HCT116 (cell line): ENCODE data around the gene TAOK3. TPM values are rescaled to one million over a fixed set of nuclear protein-coding genes. Genes with fewer than 3 reads are reported as not detected.

Experiments used
- ATAC-seq: fragments of 200-7000 bp; cut with Tn5 transposase; 2 replicates; pipeline ENCODE4 v1.9.1; 2020; ENCODE audit warnings: mild to moderate bottlenecking, moderate library complexity
- BruUV-seq: library from RNA; stranded (reverse); fragments of 400-500 nt; replicated peaks from 2 replicates; lab custom pipeline; 2021; lab: Mats Ljungman, UMichigan
- CTCF ChIA-PET: fragments of 300-600 bp; sonication (Branson Sonifier 250); formaldehyde crosslinking; loops from one replicate; lab custom pipeline; 2021; ENCODE audit warnings: antibody characterized with exemption; lab: Charles Lee
- POLR2A ChIA-PET: fragments of 300-600, 350-600 bp; sonication (Branson Sonifier 250); formaldehyde crosslinking; loops from one replicate; lab custom pipeline; 2021; ENCODE audit warnings: antibody characterized with exemption; lab: Charles Lee
- RAD21 ChIA-PET, 2 experiments: fragments of 300-600 bp; sonication (Branson Sonifier 250); formaldehyde crosslinking; loops; one replicate each; lab custom pipeline; 2023; ENCODE audit warnings: low total read pairs in 2 of 2; ENCODE audit not compliant: uncharacterized antibody in 2 of 2, unreplicated experiment in 2 of 2, low non-redundant PET in 1 of 2; lab: Charles Lee
- DNase-seq: peaks from one replicate; pipeline ENCODE4 v3.0.0-alpha.2; 2010; ENCODE audit warnings: low read depth, low spot score
- H2AFZ ChIP-seq: fragments of 200-600 bp; shearing (Covaris generic), sonication (generic); 2 replicates; pipeline ENCODE4 v1.6.1; 2017; ENCODE audit warnings: low read depth, mixed run types, mixed read lengths, antibody characterized with exemption, low read length; ENCODE audit not compliant: poor library complexity, severe bottlenecking
- H3K27ac ChIP-seq: 2 replicates; pipeline ENCODE4 v1.5.1; 2012; ENCODE audit warnings: low read depth, low read length
- H3K27me3 ChIP-seq: fragments of 200-600 bp; sonication (generic); 2 replicates; pipeline ENCODE4 v1.6.1; 2016; ENCODE audit warnings: mixed run types, low read length, mixed read lengths; ENCODE audit not compliant: insufficient read depth
- H3K36me3 ChIP-seq, 2 experiments: fragments of 200-500 bp in 1 of 2; fragments of 200-600 bp in 1 of 2; sonication (Bioruptor generic) in 1 of 2; sonication (generic) in 1 of 2; 2 replicates each; pipeline versions ENCODE4 v1.5.1 to v1.6.1; 2014 to 2016; ENCODE audit warnings: low read length in 2 of 2, inconsistent platforms in 1 of 2, mixed read lengths in 1 of 2, mixed run types in 1 of 2; ENCODE audit not compliant: insufficient read depth in 2 of 2, control insufficient read depth in 1 of 2
- H3K4me1 ChIP-seq, 2 experiments: fragments of 200-600 bp in 1 of 2; sonication (generic) in 1 of 2; 2 replicates each; pipeline versions ENCODE4 v1.5.1 to v1.6.1; 2012 to 2017; ENCODE audit warnings: low read length in 2 of 2, inconsistent platforms in 1 of 2, mild to moderate bottlenecking in 1 of 2, mixed read lengths in 1 of 2, mixed run types in 1 of 2, moderate library complexity in 1 of 2; ENCODE audit not compliant: insufficient read depth in 2 of 2, control insufficient read depth in 1 of 2
- H3K4me2 ChIP-seq: fragments of 200-600 bp; sonication (generic); 2 replicates; pipeline ENCODE4 v1.6.1; 2017; ENCODE audit warnings: mixed run types, low read length, mixed read lengths
- H3K4me3 ChIP-seq, 2 experiments: fragments of 200-600 bp in 1 of 2; sonication (generic) in 1 of 2; replicated peaks in 1 of 2; 2 replicates each; pipeline ENCODE4 v1.5.1; 2011 to 2016; ENCODE audit warnings: low read length in 2 of 2, control low read depth in 1 of 2, low read depth in 1 of 2, mild to moderate bottlenecking in 1 of 2, mixed read lengths in 1 of 2, mixed run types in 1 of 2
- H3K79me2 ChIP-seq: fragments of 200-600 bp; sonication (generic); 2 replicates; pipeline ENCODE4 v1.6.1; 2017; ENCODE audit warnings: mild to moderate bottlenecking, mixed run types, low read length, moderate library complexity, mixed read lengths; ENCODE audit not compliant: insufficient read depth
- H3K9ac ChIP-seq: fragments of 200-600 bp; sonication (generic); 2 replicates; pipeline ENCODE4 v1.6.1; 2016; ENCODE audit warnings: low read length, mixed read lengths
- H3K9me2 ChIP-seq: fragments of 200-600 bp; sonication (generic), shearing (Covaris generic); 2 replicates; pipeline ENCODE4 v1.6.1; 2017; ENCODE audit warnings: mixed run types, mild to moderate bottlenecking, moderate library complexity; ENCODE audit not compliant: insufficient read depth
- H3K9me3 ChIP-seq, 2 experiments: fragments of 200-500 bp in 1 of 2; fragments of 200-600 bp in 1 of 2; sonication (Bioruptor generic) in 1 of 2; sonication (generic) in 1 of 2; 2 replicates each; pipeline ENCODE4 v1.6.1; 2014 to 2017; ENCODE audit warnings: low read length in 2 of 2, mixed read lengths in 2 of 2, inconsistent platforms in 1 of 2, low read depth in 1 of 2, mild to moderate bottlenecking in 1 of 2, mixed run types in 1 of 2, moderate library complexity in 1 of 2; ENCODE audit not compliant: control insufficient read depth in 1 of 2, insufficient read depth in 1 of 2
- H4K20me1 ChIP-seq: fragments of 200-600 bp; sonication (generic), shearing (Covaris generic); 2 replicates; pipeline ENCODE4 v1.6.1; 2017; ENCODE audit warnings: mixed run types, mild to moderate bottlenecking, moderate library complexity; ENCODE audit not compliant: insufficient read depth
- ATF3 ChIP-seq: IDR thresholded peaks from 2 replicates; pipeline ENCODE4 v1.6.1; 2012
- CBX3 ChIP-seq: IDR thresholded peaks from 2 replicates; pipeline ENCODE4 v1.6.1; 2012; ENCODE audit warnings: low read depth
- EGR1 ChIP-seq: IDR thresholded peaks from 2 replicates; pipeline ENCODE4 v1.6.1; 2012; ENCODE audit warnings: low read depth
- EZH2 ChIP-seq: fragments of 200-600 bp; sonication (generic); IDR thresholded peaks from 2 replicates; pipeline ENCODE4 v1.6.1; 2017; ENCODE audit warnings: antibody characterized with exemption, mixed run types
- EZH2phosphoT487 ChIP-seq: fragments of 200-600 bp; IDR thresholded peaks from 2 replicates; pipeline ENCODE4 v1.6.1; 2018; ENCODE audit warnings: antibody characterized with exemption, borderline replicate concordance
- FOSL1 ChIP-seq: IDR thresholded peaks from 2 replicates; pipeline ENCODE4 v1.6.1; 2012; ENCODE audit warnings: low read depth
- JUND ChIP-seq: IDR thresholded peaks from 2 replicates; pipeline ENCODE4 v1.6.1; 2012
- POLR2A ChIP-seq: IDR thresholded peaks from 2 replicates; pipeline ENCODE4 v1.7.0; 2011; ENCODE audit warnings: borderline replicate concordance; ENCODE audit not compliant: insufficient read depth, insufficient read length; ENCODE audit errors: extremely low read depth
- POLR2AphosphoS5 ChIP-seq: IDR thresholded peaks from 2 replicates; pipeline ENCODE4 v1.6.1; 2011; ENCODE audit warnings: mild to moderate bottlenecking, low read depth, low read length, moderate library complexity
- RAD21 ChIP-seq: IDR thresholded peaks from 2 replicates; pipeline ENCODE4 v1.6.1; 2012; ENCODE audit warnings: low read depth, mild to moderate bottlenecking
- REST ChIP-seq: IDR thresholded peaks from 2 replicates; pipeline ENCODE4 v1.6.1; 2012; ENCODE audit warnings: low read depth
- SIN3A ChIP-seq: IDR thresholded peaks from 2 replicates; pipeline ENCODE4 v1.6.1; 2012; ENCODE audit warnings: low read depth
- SRF ChIP-seq: IDR thresholded peaks from 2 replicates; pipeline ENCODE4 v1.6.1; 2012; ENCODE audit warnings: low read depth
- ZBTB33 ChIP-seq: IDR thresholded peaks from 2 replicates; pipeline ENCODE4 v1.6.1; 2011; ENCODE audit warnings: mild to moderate bottlenecking, low read length, moderate library complexity; ENCODE audit not compliant: insufficient replicate concordance; ENCODE audit errors: extremely low read depth
- intact Hi-C: fragments of 100-400 bp; cut with micrococcal nuclease; formaldehyde crosslinking; loops from 2 replicates; pipeline ENCODE4 v1.10.0; 2022
- total RNA-seq: library from RNA; stranded (reverse); gene quantifications from one replicate; pipeline ENCODE4 v1.2.1, GENCODE V29; 2021; ENCODE audit not compliant: unreplicated experiment

TAOK3 gene
- total RNA-seq, 1 experiment from 2014 or later: 10.5 TPM

- TF ChIP-seq ZBTB33: no peak
- TF ChIP-seq EGR1: no peak
- no peak for TF ChIP-seq POLR2AphosphoS5
- TF ChIP-seq ATF3: no peak
- no peak for TF ChIP-seq SRF
- TF ChIP-seq CBX3: no peak
- no peak for TF ChIP-seq FOSL1
- TF ChIP-seq POLR2A: no peak
These were observed 55.0 kb downstream of the TAOK3 start (continued) for GRCh38 chr12:118317729-118318128.

GRCh38 chr12:118315821-118316220, 56.9 kb downstream of the TAOK3 start:
- no peaks in the 10 kb centered on the region for H3K27me3 ChIP-seq
- no peak overlapping the region for H3K4me2 ChIP-seq
- ATAC-seq (no peak), DNase-seq (no peak)
- intact Hi-C loops: no loop called here
- TF ChIP-seq EZH2phosphoT487 (no peak), EZH2 (no peak), FOSL1 (no peak), POLR2AphosphoS5 (no peak), SIN3A (no peak), CBX3 (no peak), JUND (no peak), RAD21 (no peak), REST (no peak)
- H3K9me2 ChIP-seq: no peaks in the 10 kb centered on the region
- no peak overlapping the region for H3K4me3 ChIP-seq
- ChIA-PET POLR2A (no interaction called here), RAD21 (no interaction called here), CTCF (no interaction called here)
- H4K20me1 ChIP-seq: no peaks in the 10 kb centered on the region
- H3K4me1 ChIP-seq: no peaks in the 10 kb centered on the region; a peak in 1 of 4 replicates
- H2AFZ ChIP-seq: no peak overlapping the region
- no TSS peak for BruUV-seq
- H3K9me3 ChIP-seq: no peaks in the 10 kb centered on the region
- no peak overlapping the region for H3K27ac ChIP-seq
- no peaks in the 10 kb centered on the region for H3K36me3 ChIP-seq
- no peaks in the 10 kb centered on the region for H3K79me2 ChIP-seq
- H3K9ac ChIP-seq: no peak overlapping the region
